Astrocyte (in vitro differentiated cells and primary cell): ENCODE results near the gene PDE3A. TPM values are rescaled to one million over a fixed set of nuclear protein-coding genes. Genes with fewer than 3 reads are reported as not detected.

Experiments used
- DNase-seq: peaks from one replicate; pipeline ENCODE4 v3.0.0-alpha.2; 2010; ENCODE audit warnings: low read depth
- FAIRE-seq: peaks from 2 replicates; lab custom pipeline; 2011; peaks lifted over from hg19 to GRCh38; lab: Jason Lieb, UNC
- H2AFZ ChIP-seq: 2 replicates; pipeline ENCODE4 v1.6.0; 2012; ENCODE audit warnings: low read depth, low read length, inconsistent platforms
- H3K27ac ChIP-seq: 2 replicates; pipeline ENCODE4 v1.5.1; 2011; ENCODE audit warnings: low read depth, low read length, inconsistent platforms
- H3K27me3 ChIP-seq: 2 replicates; pipeline ENCODE4 v1.6.0; 2011; ENCODE audit warnings: low read length, inconsistent platforms; ENCODE audit not compliant: insufficient read depth
- H3K36me3 ChIP-seq: 2 replicates; pipeline ENCODE4 v1.5.1; 2011; ENCODE audit warnings: low read length, inconsistent platforms; ENCODE audit not compliant: insufficient read depth
- H3K4me1 ChIP-seq: 2 replicates; pipeline ENCODE4 v1.5.1; 2011; ENCODE audit warnings: low read length, inconsistent platforms; ENCODE audit not compliant: insufficient read depth
- H3K4me2 ChIP-seq: 2 replicates; pipeline ENCODE4 v1.6.0; 2012; ENCODE audit warnings: low read length, inconsistent platforms
- H3K4me3 ChIP-seq: 2 replicates; pipeline ENCODE4 v1.5.1; 2011; ENCODE audit warnings: low read depth, mild to moderate bottlenecking, low read length, inconsistent platforms; ENCODE audit not compliant: insufficient read depth
- H3K79me2 ChIP-seq: 2 replicates; pipeline ENCODE4 v1.6.0; 2012; ENCODE audit warnings: mild to moderate bottlenecking, low read length, inconsistent platforms; ENCODE audit not compliant: insufficient read depth
- H3K9ac ChIP-seq: 2 replicates; pipeline ENCODE4 v1.6.0; 2012; ENCODE audit warnings: mild to moderate bottlenecking, low read length, inconsistent platforms
- H3K9me3 ChIP-seq: 2 replicates; pipeline ENCODE4 v1.5.1; 2012; ENCODE audit warnings: low read depth, mild to moderate bottlenecking, low read length, inconsistent platforms; ENCODE audit not compliant: insufficient read depth
- H4K20me1 ChIP-seq: 2 replicates; pipeline ENCODE4 v1.6.0; 2012; ENCODE audit warnings: low read length, inconsistent platforms; ENCODE audit not compliant: insufficient read depth
- H3K27ac Mint-ChIP-seq: one replicate; pipeline ENCODE4 v1.8.0; 2021; ENCODE audit warnings: mild to moderate bottlenecking, mixed read lengths; ENCODE audit not compliant: unreplicated experiment
- H3K27me3 Mint-ChIP-seq: one replicate; pipeline ENCODE4 v1.8.0; 2021; ENCODE audit warnings: low read depth, mixed read lengths; ENCODE audit not compliant: unreplicated experiment
- H3K36me3 Mint-ChIP-seq: one replicate; pipeline ENCODE4 v1.8.0; 2021; ENCODE audit warnings: low read depth, mixed read lengths; ENCODE audit not compliant: unreplicated experiment
- H3K4me1 Mint-ChIP-seq: one replicate; pipeline ENCODE4 v1.8.0; 2021; ENCODE audit warnings: low read depth, mixed read lengths; ENCODE audit not compliant: unreplicated experiment
- H3K4me3 Mint-ChIP-seq: one replicate; pipeline ENCODE4 v1.8.0; 2021; ENCODE audit warnings: mild to moderate bottlenecking, moderate library complexity, mixed read lengths; ENCODE audit not compliant: unreplicated experiment
- H3K9me3 Mint-ChIP-seq: one replicate; pipeline ENCODE4 v1.8.0; 2021; ENCODE audit warnings: mild to moderate bottlenecking, mixed read lengths; ENCODE audit not compliant: unreplicated experiment
- CTCF ChIP-seq: IDR thresholded peaks from 2 replicates; pipeline ENCODE4 v1.5.1; 2011; ENCODE audit warnings: low read depth, mild to moderate bottlenecking, inconsistent platforms, low read length, moderate library complexity; ENCODE audit not compliant: insufficient read depth
- EZH2 ChIP-seq: IDR thresholded peaks from 2 replicates; pipeline ENCODE4 v1.6.1; 2012; ENCODE audit warnings: mild to moderate bottlenecking, low read length, inconsistent platforms; ENCODE audit not compliant: insufficient read depth
- total RNA-seq: library from RNA; stranded (reverse); gene quantifications from 2 replicates; pipeline ENCODE4 v1.2.1, GENCODE V29; 2021

PDE3A gene
- total RNA-seq, 1 donor from 2014 or later = 1.7 TPM

GRCh38 chr12:20523658-20524057 lies 155.3 kb downstream of the PDE3A start:
- no peak overlapping the region for H3K4me2 ChIP-seq
- H3K36me3 ChIP-seq = no peaks in the 10 kb centered on the region
- TF ChIP-seq EZH2 (no peak), CTCF (no peak)
- Mint-ChIP-seq H3K27ac (no peak overlapping the region), H3K4me3 (no peak overlapping the region), H3K27me3 (no peaks in the 10 kb centered on the region), H3K36me3 (no peaks in the 10 kb centered on the region), H3K9me3 (no peaks in the 10 kb centered on the region), H3K4me1 (no peaks in the 10 kb centered on the region)
- H4K20me1 ChIP-seq = no peaks in the 10 kb centered on the region
- H3K4me1 ChIP-seq = peaks cover 10% of the 10 kb centered on the region
- no peaks in the 10 kb centered on the region for H3K9me3 ChIP-seq
- no peak overlapping the region for H2AFZ ChIP-seq
- H3K79me2 ChIP-seq = no peaks in the 10 kb centered on the region
- H3K27ac ChIP-seq = no peak overlapping the region
- no peak overlapping the region for H3K4me3 ChIP-seq
- DNase-seq = peak; percentile 27
- no peak for FAIRE-seq
- H3K27me3 ChIP-seq = no peaks in the 10 kb centered on the region
- no peak overlapping the region for H3K9ac ChIP-seq

GRCh38 chr12:20524113-20524512 lies 155.8 kb downstream of the PDE3A start:
- no peak overlapping the region for H3K9ac ChIP-seq
- Mint-ChIP-seq H3K9me3 (no peaks in the 10 kb centered on the region), H3K4me3 (no peak overlapping the region), H3K4me1 (no peaks in the 10 kb centered on the region), H3K36me3 (no peaks in the 10 kb centered on the region), H3K27ac (no peak overlapping the region), H3K27me3 (no peaks in the 10 kb centered on the region)
- H3K36me3 ChIP-seq = no peaks in the 10 kb centered on the region
- no peak overlapping the region for H3K27ac ChIP-seq
- no peak overlapping the region for H3K4me2 ChIP-seq
- no peaks in the 10 kb centered on the region for H3K9me3 ChIP-seq
- no peaks in the 10 kb centered on the region for H3K79me2 ChIP-seq
- H3K4me1 ChIP-seq = peaks cover 10% of the 10 kb centered on the region
- DNase-seq (no peak), FAIRE-seq (no peak)
- H3K27me3 ChIP-seq = no peaks in the 10 kb centered on the region
- TF ChIP-seq EZH2 (no peak), CTCF (no peak)
- H2AFZ ChIP-seq = no peak overlapping the region
- H3K4me3 ChIP-seq = no peak overlapping the region
- H4K20me1 ChIP-seq = no peaks in the 10 kb centered on the region

- Mint-ChIP-seq H3K27ac (no peak overlapping the region), H3K4me1 (no peaks in the 10 kb centered on the region), H3K9me3 (no peaks in the 10 kb centered on the region), H3K4me3 (no peak overlapping the region), H3K36me3 (no peaks in the 10 kb centered on the region), H3K27me3 (no peaks in the 10 kb centered on the region)
- H3K9ac ChIP-seq = no peak overlapping the region
- H3K79me2 ChIP-seq = no peaks in the 10 kb centered on the region
- FAIRE-seq (no peak), DNase-seq (peak; percentile 25)
- no peaks in the 10 kb centered on the region for H4K20me1 ChIP-seq
- no peak overlapping the region for H3K4me2 ChIP-seq
- no peak overlapping the region for H3K27ac ChIP-seq
- H3K4me3 ChIP-seq = no peak overlapping the region
- peaks cover 10% of the 10 kb centered on the region for H3K4me1 ChIP-seq
- H3K27me3 ChIP-seq = no peaks in the 10 kb centered on the region
- H3K36me3 ChIP-seq = no peaks in the 10 kb centered on the region
- TF ChIP-seq EZH2 (no peak), CTCF (no peak)
- H3K9me3 ChIP-seq = no peaks in the 10 kb centered on the region
- H2AFZ ChIP-seq = no peak overlapping the region
Measured at GRCh38 chr12:20525064-20525610, 156.8 kb downstream of the PDE3A start.
